Activated CD4-positive, alpha-beta memory T cell treated with anti-CD3 and anti-CD28 coated beads, Interleukin-2, amount 10 ng/mL, durations not matched to agents 7 days and 5 days (primary cell): Measurements from ENCODE around the gene PLPPR5. TPM values are rescaled to one million over a fixed set of nuclear protein-coding genes. Genes with fewer than 3 reads are reported as not detected.
"Not testable (repeated sequence)": the region's sequence is repeated elsewhere in the genome, so short reads cannot be mapped to it uniquely, and the experiment has no call there.

Source experiments
- CTCF ChIA-PET: fragments of 350-600 bp; sonication (Branson Sonifier 250); formaldehyde crosslinking; loops from one replicate; lab custom pipeline; 2021; ENCODE audit warnings: antibody characterized with exemption, inconsistent platforms; lab: Charles Lee
- POLR2A ChIA-PET: fragments of 350-600 bp; sonication (Branson Sonifier 250); formaldehyde crosslinking; loops from one replicate; lab custom pipeline; 2021; ENCODE audit warnings: antibody characterized with exemption; lab: Charles Lee
- DNase-seq: peaks from one replicate; pipeline ENCODE4 v3.0.0-alpha.2; 2020
- H3K27ac Mint-ChIP-seq: one replicate; pipeline ENCODE4 v1.8.0; 2021; ENCODE audit warnings: mild to moderate bottlenecking, mixed read lengths
- H3K27me3 Mint-ChIP-seq: one replicate; pipeline ENCODE4 v1.8.0; 2021; ENCODE audit warnings: mixed read lengths
- H3K36me3 Mint-ChIP-seq: one replicate; pipeline ENCODE4 v1.8.0; 2021; ENCODE audit warnings: low read depth, mixed read lengths
- H3K4me1 Mint-ChIP-seq: one replicate; pipeline ENCODE4 v1.8.0; 2021; ENCODE audit warnings: mixed read lengths
- H3K4me3 Mint-ChIP-seq: one replicate; pipeline ENCODE4 v1.8.0; 2021; ENCODE audit warnings: mild to moderate bottlenecking, mixed read lengths
- H3K9me3 Mint-ChIP-seq: one replicate; pipeline ENCODE4 v1.8.0; 2021; ENCODE audit warnings: mixed read lengths
- total RNA-seq, 2 experiments: library from RNA; stranded (reverse); gene quantifications; one replicate each; pipeline ENCODE4 v1.2.3, GENCODE V29; 2021

Gene PLPPR5
- total RNA-seq, 2 experiments from 2014 or later, result not detected

DNA sequence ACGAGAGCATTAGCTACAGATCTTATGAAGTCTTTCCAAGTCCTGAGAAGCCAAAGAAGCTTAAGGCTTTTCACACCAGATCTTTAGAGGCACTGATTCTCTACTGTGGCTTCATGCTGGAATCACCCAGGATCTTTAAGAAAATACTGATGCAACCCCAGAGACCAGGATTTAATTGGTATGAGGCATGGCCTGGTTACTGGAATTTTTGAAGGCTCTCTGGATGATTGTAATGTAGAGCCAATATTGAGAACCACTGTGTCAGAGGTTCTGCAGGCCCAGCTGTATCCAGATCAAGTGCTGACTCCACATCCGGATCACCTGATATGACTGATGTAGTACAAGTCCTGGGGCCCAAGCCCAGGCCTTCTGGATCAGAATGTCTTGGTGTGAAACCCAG, 105.7 kb downstream of the PLPPR5 start:
- ChIA-PET CTCF (no interaction called here), POLR2A (no interaction called here)
- H3K27ac Mint-ChIP-seq, result no peak overlapping the region
- H3K4me1 Mint-ChIP-seq, result no peaks in the 10 kb centered on the region
- no peak for DNase-seq
- H3K4me3 Mint-ChIP-seq, result no peak overlapping the region
- H3K27me3 Mint-ChIP-seq, result no peaks in the 10 kb centered on the region
- no peaks in the 10 kb centered on the region for H3K36me3 Mint-ChIP-seq
- H3K9me3 Mint-ChIP-seq, result no peaks in the 10 kb centered on the region

DNA sequence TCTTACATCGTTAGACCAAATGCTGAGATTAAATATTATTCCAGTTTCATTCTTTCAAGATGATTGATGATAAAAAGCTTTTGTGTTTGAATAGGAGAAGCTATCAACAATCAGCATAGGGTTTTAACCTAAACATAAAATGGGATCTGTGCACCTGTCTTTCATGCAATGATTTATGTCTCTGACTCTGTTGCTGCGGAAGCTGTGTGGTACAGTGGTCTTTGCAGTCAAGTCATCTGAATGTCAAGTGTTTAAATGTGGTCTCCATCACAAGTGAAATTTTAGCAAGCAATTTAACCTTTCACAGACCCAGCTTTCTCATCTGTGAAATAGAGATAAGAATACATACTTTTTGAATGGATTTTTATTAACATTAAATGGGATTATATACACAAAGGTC, 107.2 kb downstream of the PLPPR5 start:
- no peaks in the 10 kb centered on the region for H3K36me3 Mint-ChIP-seq
- no peak for DNase-seq
- H3K27ac Mint-ChIP-seq, result no peak overlapping the region
- H3K27me3 Mint-ChIP-seq, result no peaks in the 10 kb centered on the region
- H3K4me3 Mint-ChIP-seq, result no peak overlapping the region
- ChIA-PET CTCF (no interaction called here), POLR2A (no interaction called here)
- no peaks in the 10 kb centered on the region for H3K9me3 Mint-ChIP-seq
- no peaks in the 10 kb centered on the region for H3K4me1 Mint-ChIP-seq

DNA sequence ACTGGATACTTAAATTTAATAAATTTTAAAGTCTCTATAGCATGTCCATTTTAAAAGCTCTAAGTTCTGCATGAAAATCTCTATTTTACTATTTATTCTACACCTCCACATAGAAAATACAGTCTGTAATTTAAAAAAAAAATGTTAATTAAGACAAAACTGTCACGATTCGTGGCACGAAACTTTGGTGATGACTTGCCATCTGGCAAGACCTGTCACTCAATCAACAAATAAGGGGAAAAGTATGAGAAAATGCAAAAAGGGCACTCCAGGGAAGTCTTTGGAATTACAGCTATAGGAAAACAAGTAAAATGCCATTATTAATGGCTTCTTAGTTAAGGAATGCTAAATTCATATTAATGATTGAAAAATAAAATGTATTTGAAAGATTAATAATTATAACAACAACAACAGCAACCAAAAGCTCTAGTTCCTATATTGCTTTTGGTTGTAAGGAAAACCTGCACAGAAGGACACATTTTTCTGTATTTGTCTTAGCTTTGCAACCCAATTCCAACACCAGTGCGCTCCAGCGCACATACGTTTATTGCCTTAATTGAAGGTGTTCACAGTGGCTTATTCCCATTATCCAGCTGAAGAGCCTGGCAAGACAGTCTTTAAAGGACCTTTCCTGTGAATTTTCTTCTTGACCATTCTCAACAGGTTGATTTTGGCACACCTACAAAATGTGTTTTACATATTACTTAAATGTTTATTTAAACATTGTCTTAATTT, 107.8 kb downstream of the PLPPR5 start:
- CTCF ChIA-PET, result interaction anchor here (1.0 kb wide), 1 partner anchor 12 kb away, joined by 3 read pairs; no protein-coding TSS in a partner anchor
- Mint-ChIP-seq H3K36me3 (no peaks in the 10 kb centered on the region), H3K4me1 (no peaks in the 10 kb centered on the region), H3K4me3 (no peak overlapping the region), H3K27ac (no peak overlapping the region), H3K9me3 (no peaks in the 10 kb centered on the region), H3K27me3 (no peaks in the 10 kb centered on the region)
- POLR2A ChIA-PET, result no interaction called here
- no peak for DNase-seq

DNA sequence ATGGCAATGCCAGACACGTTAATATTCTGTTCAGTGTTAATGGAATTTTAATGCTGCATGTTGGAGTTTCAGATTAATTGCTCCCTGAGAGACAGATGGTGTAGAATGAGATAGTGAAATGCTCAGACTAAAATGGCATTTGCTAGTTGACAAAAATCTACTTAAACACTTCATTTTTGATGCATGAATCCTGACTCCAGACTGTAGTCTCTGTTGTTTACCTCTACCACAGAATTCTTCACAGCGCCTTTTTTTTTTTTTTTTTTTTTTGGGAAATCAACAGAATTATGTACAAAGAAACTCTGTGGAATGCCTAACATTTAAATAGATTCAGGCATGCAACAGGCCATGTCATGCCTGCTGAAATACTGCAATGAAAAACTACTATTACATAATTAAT, 111.3 kb downstream of the PLPPR5 start:
- Mint-ChIP-seq H3K4me1 (no peaks in the 10 kb centered on the region), H3K9me3 (no peaks in the 10 kb centered on the region), H3K27ac (no peak overlapping the region), H3K36me3 (no peaks in the 10 kb centered on the region), H3K4me3 (no peak overlapping the region), H3K27me3 (no peaks in the 10 kb centered on the region)
- CTCF ChIA-PET, result no interaction called here
- POLR2A ChIA-PET, result no interaction called here
- no peak for DNase-seq

DNA sequence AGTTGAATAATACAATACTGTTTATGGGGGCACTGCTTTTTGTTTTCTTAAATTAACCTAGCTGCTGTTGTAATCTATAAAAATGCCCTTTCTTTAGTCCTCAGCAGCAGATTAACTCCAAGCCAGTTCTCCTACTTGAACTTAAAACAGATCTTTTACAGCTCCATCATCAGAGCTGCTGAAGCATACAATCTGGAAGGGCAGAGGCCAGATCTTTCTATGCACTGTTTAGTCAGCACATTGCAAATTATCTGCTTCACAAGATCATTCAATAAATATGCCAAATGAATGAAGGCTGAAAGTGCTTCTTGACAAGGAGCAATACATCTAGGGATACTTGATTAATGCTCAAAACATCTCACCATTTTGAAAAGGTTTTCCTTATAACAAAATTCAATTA, 115.8 kb downstream of the PLPPR5 start:
- POLR2A ChIA-PET, result no interaction called here
- no peaks in the 10 kb centered on the region for H3K9me3 Mint-ChIP-seq

DNA sequence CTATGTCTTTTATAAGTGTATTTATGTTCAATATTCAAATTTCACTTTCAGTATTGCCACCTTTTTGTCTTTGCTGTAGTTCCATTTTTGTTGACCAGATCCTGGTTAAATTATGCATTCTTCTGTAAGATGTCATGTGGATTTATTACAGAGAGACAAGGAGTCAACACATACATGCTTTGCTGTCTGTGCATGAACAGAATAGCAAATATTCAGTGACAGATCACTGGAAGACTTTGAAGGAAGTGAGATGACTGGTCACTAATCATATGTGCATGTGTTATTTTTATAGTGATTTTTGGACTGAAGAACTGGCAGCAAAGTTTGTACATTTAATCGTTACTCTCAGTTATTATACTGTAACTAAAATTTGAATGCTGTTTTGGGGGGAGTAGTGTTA, 117.2 kb downstream of the PLPPR5 start:
- no peaks in the 10 kb centered on the region for H3K9me3 Mint-ChIP-seq
- no peak overlapping the region for H3K27ac Mint-ChIP-seq
- DNase-seq, result no peak
- H3K4me1 Mint-ChIP-seq, result no peaks in the 10 kb centered on the region
- POLR2A ChIA-PET, result no interaction called here
- no peaks in the 10 kb centered on the region for H3K36me3 Mint-ChIP-seq
- H3K27me3 Mint-ChIP-seq, result no peaks in the 10 kb centered on the region
- CTCF ChIA-PET, result no interaction called here
- H3K4me3 Mint-ChIP-seq, result no peak overlapping the region

More for the DNA sequence above, 115.8 kb downstream of the PLPPR5 start:
- no peaks in the 10 kb centered on the region for H3K36me3 Mint-ChIP-seq
- no peaks in the 10 kb centered on the region for H3K4me1 Mint-ChIP-seq
- no peak for DNase-seq
- no peak overlapping the region for H3K4me3 Mint-ChIP-seq
- CTCF ChIA-PET, result no interaction called here
- H3K27ac Mint-ChIP-seq, result no peak overlapping the region
- H3K27me3 Mint-ChIP-seq, result no peaks in the 10 kb centered on the region

DNA sequence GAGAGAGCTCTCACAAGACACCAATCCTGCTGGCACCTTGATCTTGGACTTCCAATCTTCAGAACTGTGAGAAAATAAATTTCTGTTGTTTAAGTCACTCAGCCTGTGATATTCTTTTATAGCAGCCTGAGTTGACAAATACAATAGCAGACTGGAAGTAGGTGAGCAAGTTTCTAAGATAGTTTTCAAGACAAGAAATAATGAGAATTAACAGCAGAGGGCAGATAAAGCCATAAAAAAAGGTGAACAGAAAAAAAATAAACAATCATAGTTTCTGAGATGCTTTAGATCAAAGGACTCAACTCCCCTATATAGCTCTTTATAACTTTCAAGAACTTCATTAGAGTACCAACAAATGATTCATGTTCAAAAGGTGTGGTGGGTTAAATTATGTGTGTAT, 119.8 kb downstream of the PLPPR5 start:
- H3K9me3 Mint-ChIP-seq, result peaks cover 2% of the 10 kb centered on the region
- ChIA-PET CTCF (no interaction called here), POLR2A (no interaction called here)
- no peak for DNase-seq
- no peaks in the 10 kb centered on the region for H3K4me1 Mint-ChIP-seq
- no peaks in the 10 kb centered on the region for H3K27me3 Mint-ChIP-seq
- no peak overlapping the region for H3K4me3 Mint-ChIP-seq
- no peaks in the 10 kb centered on the region for H3K36me3 Mint-ChIP-seq
- H3K27ac Mint-ChIP-seq, result no peak overlapping the region

DNA sequence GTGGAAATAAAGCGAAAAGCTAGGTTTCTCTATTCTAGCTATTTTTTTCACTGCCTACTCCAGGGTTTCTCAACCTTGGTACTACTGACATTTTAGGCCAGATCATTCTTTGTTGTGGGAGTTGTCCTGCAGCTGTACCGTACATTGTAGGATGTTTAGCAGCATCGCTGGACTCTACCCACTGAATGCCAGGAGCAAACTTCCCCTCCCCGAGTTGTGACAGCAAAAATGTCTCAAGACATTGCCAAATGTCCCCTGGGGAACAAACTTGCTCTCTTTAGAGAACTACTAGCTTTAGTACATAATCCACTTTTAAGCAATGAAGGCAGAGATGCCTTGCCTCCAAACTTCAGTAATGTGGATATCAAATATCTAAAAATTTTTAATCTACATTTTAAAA, 122.8 kb downstream of the PLPPR5 start:
- H3K36me3 Mint-ChIP-seq, result peaks cover 4% of the 10 kb centered on the region
- peaks cover 4% of the 10 kb centered on the region for H3K27me3 Mint-ChIP-seq
- no peak overlapping the region for H3K27ac Mint-ChIP-seq
- peaks cover 7% of the 10 kb centered on the region for H3K9me3 Mint-ChIP-seq
- no peaks in the 10 kb centered on the region for H3K4me1 Mint-ChIP-seq
- no peak overlapping the region for H3K4me3 Mint-ChIP-seq
- DNase-seq, result no peak
- ChIA-PET CTCF (no interaction called here), POLR2A (no interaction called here)

DNA sequence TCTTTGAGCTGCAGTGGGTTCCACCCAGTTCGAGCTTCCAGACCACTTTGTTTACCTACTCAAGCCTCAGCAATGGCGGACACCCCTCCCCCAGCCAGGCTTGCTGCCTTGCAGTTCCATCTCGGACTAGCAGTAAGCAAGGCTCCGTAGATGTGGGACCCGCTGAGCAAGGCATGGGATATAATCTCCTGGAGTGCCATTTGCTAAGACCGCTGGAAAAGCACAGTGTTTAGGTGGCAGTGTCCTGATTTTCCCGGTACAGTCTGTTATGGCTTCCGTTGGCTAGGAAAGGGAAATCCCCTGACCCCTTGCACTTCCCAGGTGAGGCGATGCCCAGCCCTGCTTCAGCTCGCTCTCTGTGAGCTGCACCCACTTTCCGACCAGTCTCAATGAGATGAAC, 123.4 kb downstream of the PLPPR5 start:
- H3K9me3 Mint-ChIP-seq, H3K27me3 Mint-ChIP-seq, H3K27ac Mint-ChIP-seq, H3K4me3 Mint-ChIP-seq, CTCF ChIA-PET, POLR2A ChIA-PET, DNase-seq, H3K36me3 Mint-ChIP-seq, H3K4me1 Mint-ChIP-seq: not testable (repeated sequence)

DNA sequence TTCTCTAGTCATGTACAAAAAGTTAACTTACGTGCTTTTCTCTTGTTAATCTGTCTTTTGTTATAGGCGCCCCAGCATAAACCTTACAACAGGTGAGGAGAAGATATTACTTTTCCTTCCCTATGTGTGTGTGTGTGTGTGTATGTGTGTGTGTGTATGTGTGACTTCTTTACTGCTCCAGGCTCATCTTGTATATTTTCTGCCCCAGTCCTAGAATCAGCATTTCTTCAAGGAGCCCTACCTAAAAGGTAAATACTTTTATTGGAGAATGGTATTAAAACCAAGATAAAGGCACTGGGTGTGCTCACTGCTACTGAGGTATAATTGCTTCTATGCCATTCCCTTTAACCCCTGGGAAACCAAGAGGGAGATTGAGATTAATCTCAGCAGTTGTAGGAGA, 129.8 kb downstream of the PLPPR5 start:
- H3K9me3 Mint-ChIP-seq, result peaks cover 14% of the 10 kb centered on the region
- peaks cover 21% of the 10 kb centered on the region for H3K4me1 Mint-ChIP-seq
- no peak overlapping the region for H3K27ac Mint-ChIP-seq
- H3K36me3 Mint-ChIP-seq, result peaks cover 17% of the 10 kb centered on the region
- no peak for DNase-seq
- POLR2A ChIA-PET, result no interaction called here
- no peak overlapping the region for H3K4me3 Mint-ChIP-seq
- CTCF ChIA-PET, result no interaction called here
- H3K27me3 Mint-ChIP-seq, result peaks cover 4% of the 10 kb centered on the region

DNA sequence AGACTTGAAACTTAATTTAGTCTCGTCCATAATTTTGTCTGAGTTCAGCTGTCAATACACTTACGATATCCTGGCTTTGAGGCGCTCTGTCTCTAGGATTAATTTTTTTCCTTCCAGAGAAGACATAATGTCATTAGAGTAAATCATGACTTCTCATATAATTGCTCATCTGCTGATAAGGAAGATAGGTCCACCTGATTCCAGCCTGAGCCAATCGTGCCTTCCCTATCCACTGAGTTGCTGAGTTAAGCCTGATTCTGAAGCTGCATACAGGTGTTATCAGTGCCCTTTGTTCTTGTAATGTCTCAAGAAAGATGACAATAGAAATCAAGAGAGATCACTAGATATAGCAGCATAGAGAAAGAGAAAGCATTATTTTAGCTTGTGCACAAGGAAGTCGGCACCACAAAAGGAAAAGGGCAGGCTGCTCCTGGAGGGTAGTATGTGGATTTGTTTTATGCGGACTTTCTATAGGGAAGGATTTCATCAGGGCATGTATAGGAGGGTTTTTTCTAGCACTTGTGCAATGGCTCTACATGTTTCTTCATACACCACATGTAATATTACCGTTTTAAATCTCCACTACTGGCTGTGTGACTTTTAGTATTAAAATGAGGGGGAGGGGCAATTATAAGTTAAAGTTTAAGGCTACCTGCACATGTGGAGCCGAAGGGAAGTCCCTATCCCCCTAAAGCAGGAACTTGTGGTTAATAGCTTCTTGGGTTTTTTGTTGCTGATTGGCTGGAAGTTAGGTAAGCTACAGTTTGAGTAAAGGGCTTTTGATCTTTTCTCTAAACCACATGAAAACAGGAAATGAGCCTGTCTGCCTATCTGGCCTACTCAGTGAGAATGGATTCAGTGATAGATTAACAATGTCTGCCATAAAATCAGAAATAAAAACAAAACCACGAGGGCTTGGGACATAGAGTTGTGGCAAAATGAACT, 133.4 kb downstream of the PLPPR5 start:
- H3K27ac Mint-ChIP-seq, result peak overlapping the region; percentile 90
- peaks cover 19% of the 10 kb centered on the region for H3K9me3 Mint-ChIP-seq
- DNase-seq, result peak; percentile 39
- ChIA-PET POLR2A (interaction anchor here (0.6 to 0.7 kb wide), 2 partner anchors 1044 to 1166 kb away, joined by 3 read pairs; no protein-coding TSS in a partner anchor), CTCF (interaction anchor here (1.2 kb wide), 1 partner anchor 78 kb away, joined by 4 read pairs; no protein-coding TSS in a partner anchor)
- H3K4me3 Mint-ChIP-seq, result peak overlapping the region; percentile 61
- no peaks in the 10 kb centered on the region for H3K27me3 Mint-ChIP-seq
- H3K4me1 Mint-ChIP-seq, result peaks cover 21% of the 10 kb centered on the region
- peaks cover 15% of the 10 kb centered on the region for H3K36me3 Mint-ChIP-seq

DNA sequence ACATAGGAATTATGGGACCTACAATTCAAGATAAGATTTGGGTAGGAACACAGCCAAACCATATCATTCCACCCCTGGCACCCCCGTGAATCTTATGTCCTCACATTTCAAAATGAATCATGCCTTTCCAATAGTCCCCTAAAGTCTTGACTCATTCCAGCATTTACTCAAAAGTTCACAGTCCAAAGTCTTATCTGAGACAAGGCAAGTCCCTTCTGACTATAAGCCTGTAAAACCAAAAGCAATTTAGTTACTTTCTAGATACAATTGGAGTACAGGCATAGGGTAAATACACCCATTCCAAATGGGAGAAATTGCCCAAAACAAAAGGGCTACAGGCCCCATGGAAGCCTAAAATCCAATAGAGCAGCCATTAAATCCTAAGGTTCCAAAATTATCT, 138.9 kb downstream of the PLPPR5 start:
- no peak for DNase-seq
- Mint-ChIP-seq H3K27ac (no peak overlapping the region), H3K4me3 (no peak overlapping the region), H3K9me3 (peaks cover 17% of the 10 kb centered on the region), H3K27me3 (no peaks in the 10 kb centered on the region), H3K36me3 (peaks cover 4% of the 10 kb centered on the region), H3K4me1 (peaks cover 4% of the 10 kb centered on the region)
- POLR2A ChIA-PET, result no interaction called here
- CTCF ChIA-PET, result no interaction called here

DNA sequence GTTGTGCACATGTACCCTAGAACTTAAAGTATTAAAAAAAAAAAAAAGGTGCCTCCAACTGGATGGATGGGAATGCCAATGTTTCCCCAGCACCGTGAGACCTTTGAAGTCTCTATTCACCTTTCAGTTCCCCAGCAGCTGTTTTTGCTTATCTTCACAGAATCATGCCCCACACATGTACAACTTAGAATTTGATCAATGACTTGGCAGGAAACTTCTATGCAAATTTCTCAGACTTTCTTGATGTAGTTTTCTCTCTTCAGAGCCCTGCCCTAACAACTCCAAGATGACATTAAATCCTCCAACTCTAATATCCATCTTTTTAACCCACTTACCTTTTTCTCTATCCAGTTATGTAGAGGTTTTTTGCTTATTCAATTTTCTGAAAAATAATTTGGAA, 144.3 kb downstream of the PLPPR5 start:
- Mint-ChIP-seq H3K27ac (no peak overlapping the region), H3K27me3 (no peaks in the 10 kb centered on the region), H3K4me1 (no peaks in the 10 kb centered on the region), H3K36me3 (no peaks in the 10 kb centered on the region), H3K9me3 (peaks cover 10% of the 10 kb centered on the region), H3K4me3 (no peak overlapping the region)
- no peak for DNase-seq
- ChIA-PET CTCF (no interaction called here), POLR2A (no interaction called here)
